Activated naive CD8-positive, alpha-beta T cell treated with anti-CD3 and anti-CD28 coated beads, Interleukin-2, amount 10 ng/mL, durations not matched to agents 7 days and 5 days (primary cell): ENCODE results near the gene COL19A1. TPM values are rescaled to one million over a fixed set of nuclear protein-coding genes. Genes with fewer than 3 reads are reported as not detected.

ENCODE experiments used
- ATAC-seq: fragments of 150-1000 bp; cut with Tn5 transposase; one replicate; pipeline ENCODE4 v1.10.0; 2021; ENCODE audit warnings: low read depth, moderate library complexity
- POLR2A ChIA-PET: fragments of 350-600 bp; sonication (Branson Sonifier 250); formaldehyde crosslinking; loops from one replicate; lab custom pipeline; 2021; ENCODE audit warnings: antibody characterized with exemption; lab: Charles Lee
- DNase-seq: peaks from one replicate; pipeline ENCODE4 v3.0.0; 2021
- H3K27ac Mint-ChIP-seq: one replicate; pipeline ENCODE4 v1.8.0; 2022; ENCODE audit warnings: mild to moderate bottlenecking, mixed read lengths
- H3K27me3 Mint-ChIP-seq: one replicate; pipeline ENCODE4 v1.8.0; 2022; ENCODE audit warnings: mild to moderate bottlenecking, moderate library complexity, mixed read lengths
- H3K36me3 Mint-ChIP-seq: one replicate; pipeline ENCODE4 v1.8.0; 2021; ENCODE audit warnings: mild to moderate bottlenecking, mixed read lengths
- H3K4me1 Mint-ChIP-seq: one replicate; pipeline ENCODE4 v1.8.0; 2021; ENCODE audit warnings: mixed read lengths
- H3K4me3 Mint-ChIP-seq: one replicate; pipeline ENCODE4 v1.8.0; 2022; ENCODE audit warnings: mild to moderate bottlenecking, moderate library complexity, mixed read lengths
- H3K9me3 Mint-ChIP-seq: one replicate; pipeline ENCODE4 v1.8.0; 2021; ENCODE audit warnings: mixed read lengths
- total RNA-seq, 2 experiments: library from RNA; stranded (reverse); gene quantifications; one replicate each; pipeline ENCODE4 v1.2.3, GENCODE V29; 2021

COL19A1 gene
- total RNA-seq, 2 experiments from 2014 or later = 0.06 TPM

DNA sequence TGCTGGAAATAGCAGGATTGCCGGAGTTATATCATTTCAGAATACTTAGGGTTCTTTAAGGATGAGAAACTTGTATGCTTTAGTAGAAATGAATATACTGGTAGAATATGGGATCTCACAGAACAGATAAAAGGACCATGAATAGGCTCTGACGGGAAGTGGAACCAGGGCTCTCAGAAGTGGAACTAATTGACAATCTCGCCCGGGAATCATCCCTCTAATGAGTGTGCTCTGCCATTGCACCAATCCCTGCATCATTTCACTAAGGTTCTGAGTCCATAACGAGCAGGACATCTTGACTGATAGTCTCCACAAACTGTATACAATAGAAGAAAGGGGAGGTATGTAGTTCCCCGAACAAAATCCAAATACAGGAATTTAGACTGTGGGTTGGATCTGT is 286.4 kb downstream of the COL19A1 start:
- DNase-seq = no peak
- Mint-ChIP-seq H3K36me3 (no peaks in the 10 kb centered on the region), H3K27ac (no peak overlapping the region), H3K4me3 (no peak overlapping the region), H3K9me3 (no peaks in the 10 kb centered on the region), H3K4me1 (no peaks in the 10 kb centered on the region), H3K27me3 (peaks cover 7% of the 10 kb centered on the region)
- POLR2A ChIA-PET = no interaction called here
- ATAC-seq = no peak

GRCh38 chr6:70157086-70157485 is 290.7 kb downstream of the COL19A1 start:
- ATAC-seq = no peak
- Mint-ChIP-seq H3K4me3 (no peak overlapping the region), H3K4me1 (no peaks in the 10 kb centered on the region), H3K27ac (no peak overlapping the region), H3K36me3 (no peaks in the 10 kb centered on the region), H3K27me3 (peaks cover 11% of the 10 kb centered on the region), H3K9me3 (no peaks in the 10 kb centered on the region)
- no peak for DNase-seq
- POLR2A ChIA-PET = no interaction called here

DNA sequence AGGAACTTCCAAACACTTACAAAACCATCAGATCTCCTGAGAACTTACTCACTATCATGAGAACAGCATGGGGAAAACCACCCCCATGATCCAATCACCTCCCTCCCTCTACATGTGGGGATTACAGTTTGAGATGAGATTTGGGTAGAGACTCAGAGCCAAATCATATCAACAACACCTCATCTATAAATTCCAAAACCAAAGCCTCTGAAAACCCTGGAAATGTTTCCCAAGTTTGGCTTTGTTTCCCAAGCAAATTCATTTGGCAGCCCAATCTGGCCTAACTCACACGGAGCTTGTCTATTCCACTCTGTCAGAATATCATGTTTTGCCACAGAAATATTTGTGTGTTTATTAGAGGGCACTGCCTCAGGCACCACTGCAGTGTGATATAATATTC is 293.9 kb downstream of the COL19A1 start:
- H3K9me3 Mint-ChIP-seq = no peaks in the 10 kb centered on the region
- ATAC-seq (no peak), DNase-seq (no peak)
- POLR2A ChIA-PET = no interaction called here
- H3K27me3 Mint-ChIP-seq = peaks cover 16% of the 10 kb centered on the region
- no peaks in the 10 kb centered on the region for H3K36me3 Mint-ChIP-seq
- H3K27ac Mint-ChIP-seq = no peak overlapping the region
- no peaks in the 10 kb centered on the region for H3K4me1 Mint-ChIP-seq
- H3K4me3 Mint-ChIP-seq = no peak overlapping the region

- H3K9me3 Mint-ChIP-seq = no peaks in the 10 kb centered on the region
- POLR2A ChIA-PET = no interaction called here
- peaks cover 23% of the 10 kb centered on the region for H3K27me3 Mint-ChIP-seq
- peaks cover 3% of the 10 kb centered on the region for H3K4me1 Mint-ChIP-seq
- no peak overlapping the region for H3K27ac Mint-ChIP-seq
- no peak overlapping the region for H3K4me3 Mint-ChIP-seq
- H3K36me3 Mint-ChIP-seq = no peaks in the 10 kb centered on the region
- DNase-seq (no peak), ATAC-seq (no peak)
These were observed 296.6 kb downstream of the COL19A1 start for GRCh38 chr6:70162972-70163371.

DNA sequence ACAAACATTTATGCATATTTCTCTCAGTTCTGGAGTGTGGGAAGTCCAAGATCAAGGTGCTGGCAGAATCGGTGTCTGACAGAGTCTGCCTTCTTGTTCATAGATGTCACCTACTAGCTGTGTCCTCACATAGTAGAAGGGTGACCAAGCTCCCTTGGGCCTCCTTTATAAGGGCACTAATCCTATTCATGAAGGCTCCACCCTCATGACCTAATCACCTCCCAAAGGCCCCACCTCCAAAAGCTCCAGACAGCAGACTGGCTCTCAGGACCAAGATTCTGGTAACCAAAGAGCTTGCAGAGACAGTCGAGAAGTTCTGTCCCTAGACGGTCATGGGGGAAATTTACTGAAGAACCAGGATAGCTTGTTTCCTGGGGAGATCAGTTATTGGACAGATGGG is 297.4 kb downstream of the COL19A1 start:
- POLR2A ChIA-PET = no interaction called here
- Mint-ChIP-seq H3K27me3 (peaks cover 24% of the 10 kb centered on the region), H3K4me1 (peaks cover 3% of the 10 kb centered on the region), H3K36me3 (no peaks in the 10 kb centered on the region), H3K9me3 (no peaks in the 10 kb centered on the region), H3K4me3 (no peak overlapping the region), H3K27ac (no peak overlapping the region)
- DNase-seq = no peak
- ATAC-seq = no peak

DNA sequence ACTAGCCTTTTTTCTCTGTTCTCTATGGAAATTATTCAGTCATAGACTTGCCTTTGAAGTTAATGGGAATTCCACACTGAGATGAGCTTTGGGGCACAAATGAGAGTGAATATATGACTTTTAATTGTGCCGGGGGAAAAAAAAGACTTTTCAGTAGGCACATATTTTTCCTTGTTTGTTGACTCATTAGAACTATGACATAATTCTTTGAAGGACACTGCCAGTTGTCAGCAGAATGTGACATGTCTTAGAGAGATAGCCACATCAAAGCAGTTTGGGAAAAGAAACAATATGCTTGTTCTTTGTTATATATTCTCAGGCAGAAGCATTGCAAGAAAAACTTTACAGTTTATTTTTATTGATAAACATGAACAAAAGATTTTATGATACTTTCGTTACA is 298.2 kb downstream of the COL19A1 start:
- Mint-ChIP-seq H3K4me1 (peaks cover 3% of the 10 kb centered on the region), H3K9me3 (no peaks in the 10 kb centered on the region), H3K27ac (no peak overlapping the region), H3K36me3 (no peaks in the 10 kb centered on the region), H3K4me3 (no peak overlapping the region), H3K27me3 (peaks cover 26% of the 10 kb centered on the region)
- no peak for ATAC-seq
- POLR2A ChIA-PET = no interaction called here
- no peak for DNase-seq

DNA sequence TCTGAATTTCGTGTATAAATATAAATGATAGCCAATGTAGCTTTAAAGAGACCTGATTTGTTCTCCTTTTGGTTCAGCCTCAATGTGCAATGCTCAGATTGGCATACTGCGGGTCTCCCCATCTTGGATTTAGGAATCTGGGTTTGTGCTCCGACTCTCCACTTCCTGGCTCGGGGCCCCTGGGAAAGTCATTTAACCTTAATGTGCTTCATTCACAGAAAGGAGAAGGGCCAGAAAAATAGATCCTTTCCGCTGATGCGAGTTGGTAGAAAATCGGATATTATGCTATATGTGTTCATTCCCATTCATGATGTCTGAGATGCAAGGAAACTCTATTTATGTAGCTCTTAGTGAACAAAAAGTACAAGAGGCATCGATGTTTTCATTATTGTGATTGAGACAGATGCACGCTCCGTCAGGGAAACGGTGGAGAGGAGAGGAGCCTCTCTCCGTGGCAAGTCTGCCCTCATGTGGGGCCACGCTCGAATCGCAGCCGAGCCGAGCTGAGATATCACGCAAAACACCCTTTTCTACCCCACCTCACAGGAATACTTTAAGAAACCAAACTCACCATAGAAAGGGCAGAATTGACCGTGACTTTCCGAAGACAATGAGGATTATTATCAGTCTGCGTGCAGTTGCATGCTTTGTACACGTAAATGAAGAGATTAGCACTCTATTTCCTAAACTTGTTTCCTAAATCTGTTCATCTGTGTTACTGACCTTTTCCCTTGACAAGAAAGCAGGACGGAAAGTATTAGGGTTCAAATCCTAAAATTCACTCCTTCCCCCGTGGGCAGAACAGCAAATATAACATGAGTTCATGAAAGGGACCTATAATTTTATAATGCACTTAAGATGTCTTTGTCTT is 300.0 kb downstream of the COL19A1 start:
- Mint-ChIP-seq H3K4me3 (peak overlapping the region; percentile 8), H3K27me3 (peaks cover 26% of the 10 kb centered on the region), H3K36me3 (no peaks in the 10 kb centered on the region), H3K27ac (no peak overlapping the region), H3K9me3 (no peaks in the 10 kb centered on the region), H3K4me1 (peaks cover 3% of the 10 kb centered on the region)
- POLR2A ChIA-PET = no interaction called here
- peak; percentile 63 for ATAC-seq
- DNase-seq = peak; percentile 42

DNA sequence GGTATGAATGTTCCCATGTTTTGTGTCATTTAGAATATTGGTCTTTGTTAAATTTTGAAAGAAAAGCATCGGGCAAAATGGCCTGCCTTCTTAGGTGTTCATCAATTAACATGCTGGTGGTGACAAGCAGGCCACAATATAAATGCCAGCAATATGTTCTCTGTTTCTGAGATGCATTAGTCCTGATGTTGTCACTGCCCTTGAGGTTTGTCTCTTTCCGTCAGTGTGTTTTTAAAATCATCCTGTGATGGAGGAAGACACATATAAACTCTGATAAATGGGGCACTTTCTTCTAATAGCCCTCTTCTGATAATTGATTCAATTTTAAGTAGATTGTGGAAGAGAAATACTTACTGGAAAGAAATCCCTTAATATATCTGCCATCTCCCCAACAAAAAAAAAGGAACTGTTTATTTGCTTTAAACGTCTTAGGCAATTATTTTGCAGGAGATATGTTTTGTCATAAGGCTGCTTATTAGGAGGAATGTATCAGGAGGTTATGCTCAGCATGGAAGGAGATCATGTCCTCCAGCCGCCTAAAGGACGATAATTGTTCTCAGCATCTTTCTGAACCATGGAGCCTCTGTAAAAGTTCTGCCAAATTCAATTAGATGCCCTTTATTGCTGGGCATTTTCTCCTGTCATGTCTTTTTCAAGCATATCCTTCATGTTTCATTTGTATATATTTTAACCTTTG is 302.5 kb downstream of the COL19A1 start:
- Mint-ChIP-seq H3K27me3 (peaks cover 26% of the 10 kb centered on the region), H3K4me1 (peaks cover 3% of the 10 kb centered on the region), H3K36me3 (no peaks in the 10 kb centered on the region), H3K9me3 (no peaks in the 10 kb centered on the region), H3K27ac (no peak overlapping the region), H3K4me3 (no peak overlapping the region)
- ATAC-seq (no peak), DNase-seq (no peak)
- POLR2A ChIA-PET = no interaction called here

DNA sequence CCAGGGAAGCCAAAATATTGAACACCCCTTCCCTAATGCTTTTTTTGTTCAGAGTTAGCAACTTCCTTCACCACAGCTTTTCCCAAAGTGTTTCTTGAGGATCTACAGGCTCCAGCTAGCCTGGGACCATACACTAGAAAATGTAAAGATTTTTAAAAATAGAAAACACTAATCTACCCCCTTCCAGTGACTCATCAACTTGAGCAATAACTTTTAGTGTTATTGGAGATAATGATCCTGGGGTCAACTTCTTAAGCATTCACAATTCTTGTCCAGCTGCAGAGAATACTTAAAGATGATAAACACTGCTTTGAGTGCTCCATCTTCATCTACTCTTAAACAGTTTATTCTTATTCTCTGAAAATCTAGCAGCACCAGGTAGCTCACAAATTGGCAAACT is 304.9 kb downstream of the COL19A1 start:
- DNase-seq (no peak), ATAC-seq (no peak)
- Mint-ChIP-seq H3K36me3 (no peaks in the 10 kb centered on the region), H3K27ac (no peak overlapping the region), H3K27me3 (peaks cover 15% of the 10 kb centered on the region), H3K9me3 (no peaks in the 10 kb centered on the region), H3K4me1 (peaks cover under 1% of the 10 kb centered on the region), H3K4me3 (no peak overlapping the region)
- POLR2A ChIA-PET = no interaction called here

GRCh38 chr6:70172252-70172651 is 305.9 kb downstream of the COL19A1 start:
- DNase-seq = no peak
- H3K4me3 Mint-ChIP-seq = no peak overlapping the region
- POLR2A ChIA-PET = no interaction called here
- no peaks in the 10 kb centered on the region for H3K36me3 Mint-ChIP-seq
- no peak for ATAC-seq
- H3K27me3 Mint-ChIP-seq = peaks cover 8% of the 10 kb centered on the region
- H3K27ac Mint-ChIP-seq = no peak overlapping the region
- H3K4me1 Mint-ChIP-seq = no peaks in the 10 kb centered on the region
- H3K9me3 Mint-ChIP-seq = no peaks in the 10 kb centered on the region

GRCh38 chr6:70175770-70176169 is 309.4 kb downstream of the COL19A1 start:
- Mint-ChIP-seq H3K27ac (no peak overlapping the region), H3K27me3 (peaks cover 3% of the 10 kb centered on the region), H3K9me3 (no peaks in the 10 kb centered on the region), H3K36me3 (no peaks in the 10 kb centered on the region), H3K4me3 (no peak overlapping the region), H3K4me1 (no peaks in the 10 kb centered on the region)
- ATAC-seq = no peak
- DNase-seq = no peak
- POLR2A ChIA-PET = no interaction called here

DNA sequence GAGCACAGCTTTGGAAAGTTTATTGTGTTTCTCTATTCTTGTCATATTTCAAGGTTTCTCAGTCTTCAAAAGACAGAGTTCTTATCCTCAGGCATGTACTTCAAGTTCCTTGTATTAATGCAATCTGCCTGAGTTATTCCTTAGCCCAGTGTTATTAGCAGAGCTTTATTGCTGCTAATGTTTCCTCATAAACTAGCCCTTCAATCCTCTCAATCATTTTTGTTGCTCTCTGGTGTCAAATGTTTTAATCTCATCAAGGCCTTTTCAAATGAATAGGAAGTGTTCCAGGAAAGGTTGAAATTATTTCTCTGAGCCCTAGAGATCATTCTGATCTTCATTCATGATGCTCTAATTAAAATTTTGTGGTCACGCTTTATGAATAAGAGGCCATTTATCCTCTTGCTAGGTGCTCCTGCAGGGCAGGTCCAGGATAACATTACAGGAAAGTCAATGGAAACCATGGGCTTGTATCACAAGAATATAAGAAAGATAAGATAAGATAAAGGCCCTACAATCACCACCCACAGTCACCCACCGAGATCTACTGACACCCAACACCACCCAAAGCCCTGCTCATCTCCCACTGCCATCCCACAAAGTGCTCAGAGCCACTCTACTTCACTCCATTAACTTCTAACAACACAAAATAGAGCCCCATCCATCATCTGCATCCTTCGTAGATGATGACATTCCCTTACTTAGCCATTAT is 310.6 kb downstream of the COL19A1 start:
- peaks cover 3% of the 10 kb centered on the region for H3K27me3 Mint-ChIP-seq
- H3K9me3 Mint-ChIP-seq = no peaks in the 10 kb centered on the region
- DNase-seq (no peak), ATAC-seq (no peak)
- no peaks in the 10 kb centered on the region for H3K36me3 Mint-ChIP-seq
- H3K27ac Mint-ChIP-seq = no peak overlapping the region
- H3K4me3 Mint-ChIP-seq = no peak overlapping the region
- POLR2A ChIA-PET = no interaction called here
- H3K4me1 Mint-ChIP-seq = no peaks in the 10 kb centered on the region

GRCh38 chr6:70180183-70180900 is 314.0 kb downstream of the COL19A1 start:
- POLR2A ChIA-PET = no interaction called here
- Mint-ChIP-seq H3K27ac (no peak overlapping the region), H3K4me1 (no peaks in the 10 kb centered on the region), H3K4me3 (no peak overlapping the region), H3K36me3 (no peaks in the 10 kb centered on the region), H3K27me3 (peaks cover 3% of the 10 kb centered on the region), H3K9me3 (no peaks in the 10 kb centered on the region)
- no peak for ATAC-seq
- DNase-seq = no peak
